Measurements from ENCODE around the gene ZKSCAN1.

Gene ZKSCAN1

GRCh38 chr7:100075418-100075817, 60.0 kb downstream of the ZKSCAN1 start:
- no peak for TF ChIP-seq CTCF (IDR thresholded peaks at IDR 0.05; ENCODE audit: low read depth, low read length)

GRCh38 chr7:100077205-100077604, 61.8 kb downstream of the ZKSCAN1 start:
- no peak for DNase-seq (ENCODE audit: low read depth in 2 of 2)
- no peak for TF ChIP-seq CTCF (IDR thresholded peaks at IDR 0.05; ENCODE audit: low read depth, low read length)
- H3K4me3 ChIP-seq (replicated peaks in 1 of 2; ENCODE audit: low read depth in 2 of 2, low read length in 2 of 2) = no peak overlapping the region

More at GRCh38 chr7:100075418-100075817, 60.0 kb downstream of the ZKSCAN1 start:
- H3K4me3 ChIP-seq (replicated peaks in 1 of 2; ENCODE audit: low read depth in 2 of 2, low read length in 2 of 2) = no peak overlapping the region
- no peak for DNase-seq (ENCODE audit: low read depth in 2 of 2)

- DNase-seq (ENCODE audit: low read depth in 2 of 2) = no peak
- no peak for TF ChIP-seq CTCF (IDR thresholded peaks at IDR 0.05; ENCODE audit: low read depth, low read length)
- H3K4me3 ChIP-seq (replicated peaks in 1 of 2; ENCODE audit: low read depth in 2 of 2, low read length in 2 of 2) = no peak overlapping the region
Observed at GRCh38 chr7:100079024-100079560, 63.7 kb downstream of the ZKSCAN1 start.

GRCh38 chr7:100080907-100081534, 65.6 kb downstream of the ZKSCAN1 start:
- no peak for TF ChIP-seq CTCF (IDR thresholded peaks at IDR 0.05; ENCODE audit: low read depth, low read length)
- H3K4me3 ChIP-seq (replicated peaks in 1 of 2; ENCODE audit: low read depth in 2 of 2, low read length in 2 of 2) = peak overlapping the region; percentile 82 to 95
- DNase-seq (ENCODE audit: low read depth in 2 of 2) = no peak

GRCh38 chr7:100081535-100082102, 66.2 kb downstream of the ZKSCAN1 start, which contains the start of gene ZNF3:
TSS of gene ZNF3 (minus strand) at chr7:100081723. CDS start at chr7:100077357, 4,366 bp downstream.
- peak within 1 kb of the TSS; percentile 82 to 95 for H3K4me3 ChIP-seq (replicated peaks in 1 of 2; ENCODE audit: low read depth in 2 of 2, low read length in 2 of 2)
- peak; percentile 99 for DNase-seq (ENCODE audit: low read depth in 2 of 2)
- TF ChIP-seq CTCF (IDR thresholded peaks at IDR 0.05; ENCODE audit: low read depth, low read length) = peak; percentile 74

- no peak overlapping the region for H3K4me3 ChIP-seq (replicated peaks in 1 of 2; ENCODE audit: low read depth in 2 of 2, low read length in 2 of 2)
- DNase-seq (ENCODE audit: low read depth in 2 of 2) = no peak
- TF ChIP-seq CTCF (IDR thresholded peaks at IDR 0.05; ENCODE audit: low read depth, low read length) = no peak
Observed at GRCh38 chr7:100082978-100083377, 67.6 kb downstream of the ZKSCAN1 start.
